Thyroid gland (tissue), 4 donors: ENCODE data around the gene SPEG.

Experiments
- POLR2A ChIP-seq, 2 donors: fragments of 450-650 bp; IDR thresholded peaks; one replicate each; pipeline ENCODE4 v1.6.1; 2017; ENCODE audit warnings: antibody characterized with exemption in 2 of 2, mild to moderate bottlenecking in 2 of 2, moderate library complexity in 1 of 2
- TF ChIP-seq, protein P1 (sequence below), 6 experiments: fragments of 200-600 bp in 3 of 6; fragments of 450-650 bp in 3 of 6; sonication (generic) in 3 of 6; IDR thresholded peaks; one replicate each; pipeline ENCODE4 v1.5.1; 2016 to 2019; ENCODE audit warnings: antibody characterized with exemption in 6 of 6, mild to moderate bottlenecking in 2 of 6, inconsistent platforms in 1 of 6, moderate library complexity in 1 of 6

DNA sequence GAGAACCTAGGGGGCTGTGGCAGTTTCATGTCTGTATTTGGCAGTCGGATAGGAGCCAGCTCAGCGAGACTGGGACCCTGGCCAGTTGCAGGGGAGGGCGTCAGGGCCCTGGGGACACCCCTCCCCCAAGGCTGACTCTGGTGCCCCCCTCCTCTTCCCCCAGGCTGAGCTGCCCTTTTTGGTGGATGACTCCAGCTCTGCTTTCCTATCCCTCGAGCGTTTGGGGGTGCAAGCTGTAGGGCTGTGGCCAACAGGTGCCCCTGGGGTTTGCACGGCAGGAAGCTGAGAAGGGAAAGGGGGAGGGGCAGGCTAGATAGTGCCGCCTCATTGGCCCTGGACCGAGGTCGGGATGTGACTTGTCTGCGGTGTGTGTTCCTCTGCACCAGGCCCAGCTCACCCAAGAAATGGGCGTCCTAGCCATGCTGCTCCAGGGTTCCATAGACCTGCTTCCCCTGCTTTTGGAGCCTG is 26.4 kb downstream of the SPEG start:
- TF ChIP-seq, protein P1, sequence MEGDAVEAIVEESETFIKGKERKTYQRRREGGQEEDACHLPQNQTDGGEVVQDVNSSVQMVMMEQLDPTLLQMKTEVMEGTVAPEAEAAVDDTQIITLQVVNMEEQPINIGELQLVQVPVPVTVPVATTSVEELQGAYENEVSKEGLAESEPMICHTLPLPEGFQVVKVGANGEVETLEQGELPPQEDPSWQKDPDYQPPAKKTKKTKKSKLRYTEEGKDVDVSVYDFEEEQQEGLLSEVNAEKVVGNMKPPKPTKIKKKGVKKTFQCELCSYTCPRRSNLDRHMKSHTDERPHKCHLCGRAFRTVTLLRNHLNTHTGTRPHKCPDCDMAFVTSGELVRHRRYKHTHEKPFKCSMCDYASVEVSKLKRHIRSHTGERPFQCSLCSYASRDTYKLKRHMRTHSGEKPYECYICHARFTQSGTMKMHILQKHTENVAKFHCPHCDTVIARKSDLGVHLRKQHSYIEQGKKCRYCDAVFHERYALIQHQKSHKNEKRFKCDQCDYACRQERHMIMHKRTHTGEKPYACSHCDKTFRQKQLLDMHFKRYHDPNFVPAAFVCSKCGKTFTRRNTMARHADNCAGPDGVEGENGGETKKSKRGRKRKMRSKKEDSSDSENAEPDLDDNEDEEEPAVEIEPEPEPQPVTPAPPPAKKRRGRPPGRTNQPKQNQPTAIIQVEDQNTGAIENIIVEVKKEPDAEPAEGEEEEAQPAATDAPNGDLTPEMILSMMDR (IDR thresholded peaks at IDR 0.05) = no peak
- TF ChIP-seq POLR2A (IDR thresholded peaks at IDR 0.05) = no peak
